GM15510 (cell line): Measurements from ENCODE around the gene DNPH1.

Experiments used
- POLR2A ChIP-seq: IDR thresholded peaks from 3 replicates; pipeline ENCODE4 v1.6.1; 2011; ENCODE audit warnings: borderline replicate concordance; ENCODE audit not compliant: insufficient read length; ENCODE audit errors: extremely low read depth

DNPH1 gene

GRCh38 chr6:43268782-43269272 lies 39.5 kb upstream of the DNPH1 start:
- no peak for TF ChIP-seq POLR2A

- TF ChIP-seq POLR2A: no peak
Observed at GRCh38 chr6:43268355-43268700, 39.0 kb upstream of the DNPH1 start.

GRCh38 chr6:43267619-43268354 lies 38.5 kb upstream of the DNPH1 start:
- no peak for TF ChIP-seq POLR2A

- TF ChIP-seq POLR2A: no peak
Observed at GRCh38 chr6:43265564-43265963, 36.3 kb upstream of the DNPH1 start.

GRCh38 chr6:43264599-43265145 lies 35.4 kb upstream of the DNPH1 start:
- no peak for TF ChIP-seq POLR2A

GRCh38 chr6:43263314-43264178 lies 34.3 kb upstream of the DNPH1 start:
- TF ChIP-seq POLR2A: no peak

- TF ChIP-seq POLR2A: no peak
Observed at GRCh38 chr6:43262780-43263313, 33.6 kb upstream of the DNPH1 start.

GRCh38 chr6:43262000-43262779 lies 32.9 kb upstream of the DNPH1 start:
- no peak for TF ChIP-seq POLR2A

GRCh38 chr6:43261198-43261597 lies 31.9 kb upstream of the DNPH1 start:
- no peak for TF ChIP-seq POLR2A

GRCh38 chr6:43260791-43261190 lies 31.5 kb upstream of the DNPH1 start:
- TF ChIP-seq POLR2A: no peak

- no peak for TF ChIP-seq POLR2A
Observed at GRCh38 chr6:43258807-43259686, 29.8 kb upstream of the DNPH1 start.

- no peak for TF ChIP-seq POLR2A
Observed at GRCh38 chr6:43258180-43258579, 28.9 kb upstream of the DNPH1 start.

- no peak for TF ChIP-seq POLR2A
Observed at GRCh38 chr6:43257367-43258145, 28.3 kb upstream of the DNPH1 start.

GRCh38 chr6:43256670-43257366 lies 27.5 kb upstream of the DNPH1 start:
- TF ChIP-seq POLR2A: no peak
